ENCODE results near the gene FBXO8. TPM values are rescaled to one million over a fixed set of nuclear protein-coding genes. Genes with fewer than 3 reads are reported as not detected.

Gene FBXO8
- total RNA-seq, 1 donor from 2014 or later = 17.7 TPM

- no peak for TF ChIP-seq CTCF (conservative IDR thresholded peaks at IDR 0.05)
- Mint-ChIP-seq H3K27me3 (no peaks in the 10 kb centered on the region), H3K27ac (no peak overlapping the region), H3K4me1 (ENCODE audit: unreplicated experiment) (no peaks in the 10 kb centered on the region), H3K4me3 (no peak overlapping the region), H3K9me3 (no peaks in the 10 kb centered on the region), H3K36me3 (peaks cover 7% of the 10 kb centered on the region)
- DNase-seq (ENCODE audit: extremely low spot score, unreplicated experiment) = no peak
Measured at GRCh38 chr4:174241162-174241561, 42.3 kb downstream of the FBXO8 start.

GRCh38 chr4:174236359-174236758 is 47.1 kb downstream of the FBXO8 start:
- Mint-ChIP-seq H3K9me3 (no peaks in the 10 kb centered on the region), H3K36me3 (peaks cover 7% of the 10 kb centered on the region), H3K27me3 (no peaks in the 10 kb centered on the region), H3K4me1 (ENCODE audit: unreplicated experiment) (no peaks in the 10 kb centered on the region), H3K27ac (no peak overlapping the region), H3K4me3 (no peak overlapping the region)
- no peak for TF ChIP-seq CTCF (conservative IDR thresholded peaks at IDR 0.05)
- no peak for DNase-seq (ENCODE audit: extremely low spot score, unreplicated experiment)

GRCh38 chr4:174230680-174231079 is 52.8 kb downstream of the FBXO8 start:
- H3K27me3 Mint-ChIP-seq = peaks cover 23% of the 10 kb centered on the region
- H3K9me3 Mint-ChIP-seq = no peaks in the 10 kb centered on the region
- no peak for TF ChIP-seq CTCF (conservative IDR thresholded peaks at IDR 0.05)
- no peaks in the 10 kb centered on the region for H3K36me3 Mint-ChIP-seq
- no peaks in the 10 kb centered on the region for H3K4me1 Mint-ChIP-seq (ENCODE audit: unreplicated experiment)
- no peak for DNase-seq (ENCODE audit: extremely low spot score, unreplicated experiment)
- H3K27ac Mint-ChIP-seq = no peak overlapping the region
- no peak overlapping the region for H3K4me3 Mint-ChIP-seq

- no peak overlapping the region for H3K4me3 Mint-ChIP-seq
- no peaks in the 10 kb centered on the region for H3K36me3 Mint-ChIP-seq
- H3K27ac Mint-ChIP-seq = no peak overlapping the region
- no peaks in the 10 kb centered on the region for H3K4me1 Mint-ChIP-seq (ENCODE audit: unreplicated experiment)
- DNase-seq (ENCODE audit: extremely low spot score, unreplicated experiment) = no peak
- H3K27me3 Mint-ChIP-seq = peaks cover 28% of the 10 kb centered on the region
- no peak for TF ChIP-seq CTCF (conservative IDR thresholded peaks at IDR 0.05)
- H3K9me3 Mint-ChIP-seq = no peaks in the 10 kb centered on the region
Measured at GRCh38 chr4:174230148-174230547, 53.3 kb downstream of the FBXO8 start.

- no peak for TF ChIP-seq CTCF (conservative IDR thresholded peaks at IDR 0.05)
- Mint-ChIP-seq H3K27me3 (peaks cover 28% of the 10 kb centered on the region), H3K4me1 (ENCODE audit: unreplicated experiment) (no peaks in the 10 kb centered on the region), H3K9me3 (no peaks in the 10 kb centered on the region), H3K27ac (no peak overlapping the region), H3K36me3 (no peaks in the 10 kb centered on the region), H3K4me3 (no peak overlapping the region)
- no peak for DNase-seq (ENCODE audit: extremely low spot score, unreplicated experiment)
Measured at GRCh38 chr4:174228988-174229387, 54.5 kb downstream of the FBXO8 start.

Data from type B pancreatic cell (in vitro differentiated cells).